Rectal smooth muscle tissue (tissue), 1 donor: ENCODE data around the gene TNFAIP8L1.
A peak's percentile ranks its signal among the peaks of the same experiment; 100 is the strongest.

Experiments
- H3K27ac ChIP-seq: one replicate; pipeline ENCODE4 v1.7.0; 2013; ENCODE audit warnings: low read depth, low read length, inconsistent platforms
- H3K27me3 ChIP-seq: one replicate; pipeline ENCODE4 v1.7.0; 2013; ENCODE audit warnings: low read length; ENCODE audit not compliant: control insufficient read depth, insufficient read depth
- H3K36me3 ChIP-seq: one replicate; pipeline ENCODE4 v1.7.0; 2013; ENCODE audit warnings: low read length; ENCODE audit not compliant: control insufficient read depth, insufficient read depth
- H3K4me1 ChIP-seq: one replicate; pipeline ENCODE4 v1.7.0; 2013; ENCODE audit warnings: low read length; ENCODE audit not compliant: control insufficient read depth, insufficient read depth
- H3K4me3 ChIP-seq: one replicate; pipeline ENCODE4 v1.7.0; 2013; ENCODE audit warnings: low read length
- H3K9ac ChIP-seq: one replicate; pipeline ENCODE4 v1.7.0; 2013; ENCODE audit warnings: low read length

TNFAIP8L1 gene

GRCh38 chr19:4657835-4658234 is 18.5 kb downstream of the TNFAIP8L1 start:
- Histone ChIP-seq H3K27ac (no peak overlapping the region), H3K27me3 (no peaks in the 10 kb centered on the region), H3K4me1 (no peaks in the 10 kb centered on the region), H3K9ac (no peak overlapping the region), H3K4me3 (no peak overlapping the region), H3K36me3 (peaks cover 32% of the 10 kb centered on the region)

- peaks cover 29% of the 10 kb centered on the region for H3K36me3 ChIP-seq
- no peaks in the 10 kb centered on the region for H3K4me1 ChIP-seq
- H3K9ac ChIP-seq = no peak overlapping the region
- H3K4me3 ChIP-seq = no peak overlapping the region
- no peak overlapping the region for H3K27ac ChIP-seq
- H3K27me3 ChIP-seq = no peaks in the 10 kb centered on the region
These were observed 21.0 kb downstream of the TNFAIP8L1 start for GRCh38 chr19:4660181-4660791.

GRCh38 chr19:4660993-4661392 is 21.7 kb downstream of the TNFAIP8L1 start:
- Histone ChIP-seq H3K9ac (no peak overlapping the region), H3K4me3 (no peak overlapping the region), H3K4me1 (no peaks in the 10 kb centered on the region), H3K27ac (no peak overlapping the region), H3K27me3 (no peaks in the 10 kb centered on the region), H3K36me3 (peaks cover 29% of the 10 kb centered on the region)

DNA sequence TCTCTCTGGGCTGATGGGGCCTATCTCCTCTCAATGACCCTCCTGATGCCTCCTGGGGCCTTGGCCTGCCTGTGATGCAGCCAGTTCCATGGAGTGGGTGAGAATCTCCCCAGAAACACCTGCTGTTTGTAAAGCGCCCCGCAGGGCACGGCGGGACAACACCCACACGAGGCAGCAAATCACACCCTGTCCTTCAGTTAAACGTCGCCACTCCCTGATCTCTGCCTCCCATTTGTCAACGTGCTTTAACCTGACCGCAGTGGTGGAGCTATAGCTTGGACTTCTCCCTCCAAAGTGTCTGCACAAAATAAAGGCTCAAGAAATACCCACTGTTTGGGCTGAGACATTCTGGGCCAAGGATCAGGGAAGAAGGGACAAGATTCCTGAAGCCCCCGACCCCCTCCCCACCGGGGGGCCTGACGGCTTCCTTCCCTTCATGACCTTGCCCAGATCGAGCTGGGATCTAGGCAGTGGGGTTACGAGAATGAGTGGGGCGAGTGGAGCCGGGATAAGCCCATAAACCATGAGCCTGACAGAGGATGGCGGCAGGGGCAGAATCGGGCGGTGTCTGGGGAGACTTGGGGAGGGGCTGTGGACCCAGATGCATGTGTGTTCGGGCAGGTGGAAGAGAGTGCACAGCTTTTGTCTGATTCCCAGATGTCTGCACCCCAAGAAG is 22.8 kb downstream of the TNFAIP8L1 start:
- Histone ChIP-seq H3K9ac (no peak overlapping the region), H3K27me3 (no peaks in the 10 kb centered on the region), H3K27ac (no peak overlapping the region), H3K4me1 (no peaks in the 10 kb centered on the region), H3K4me3 (no peak overlapping the region), H3K36me3 (peaks cover 23% of the 10 kb centered on the region)

GRCh38 chr19:4662812-4663211 is 23.5 kb downstream of the TNFAIP8L1 start:
- Histone ChIP-seq H3K27ac (no peak overlapping the region), H3K36me3 (peaks cover 21% of the 10 kb centered on the region), H3K4me1 (no peaks in the 10 kb centered on the region), H3K27me3 (no peaks in the 10 kb centered on the region), H3K4me3 (no peak overlapping the region), H3K9ac (no peak overlapping the region)

GRCh38 chr19:4664642-4665041 is 25.3 kb downstream of the TNFAIP8L1 start:
- Histone ChIP-seq H3K4me1 (peaks cover 4% of the 10 kb centered on the region), H3K27ac (no peak overlapping the region), H3K27me3 (no peaks in the 10 kb centered on the region), H3K36me3 (peaks cover 13% of the 10 kb centered on the region), H3K9ac (no peak overlapping the region), H3K4me3 (no peak overlapping the region)

DNA sequence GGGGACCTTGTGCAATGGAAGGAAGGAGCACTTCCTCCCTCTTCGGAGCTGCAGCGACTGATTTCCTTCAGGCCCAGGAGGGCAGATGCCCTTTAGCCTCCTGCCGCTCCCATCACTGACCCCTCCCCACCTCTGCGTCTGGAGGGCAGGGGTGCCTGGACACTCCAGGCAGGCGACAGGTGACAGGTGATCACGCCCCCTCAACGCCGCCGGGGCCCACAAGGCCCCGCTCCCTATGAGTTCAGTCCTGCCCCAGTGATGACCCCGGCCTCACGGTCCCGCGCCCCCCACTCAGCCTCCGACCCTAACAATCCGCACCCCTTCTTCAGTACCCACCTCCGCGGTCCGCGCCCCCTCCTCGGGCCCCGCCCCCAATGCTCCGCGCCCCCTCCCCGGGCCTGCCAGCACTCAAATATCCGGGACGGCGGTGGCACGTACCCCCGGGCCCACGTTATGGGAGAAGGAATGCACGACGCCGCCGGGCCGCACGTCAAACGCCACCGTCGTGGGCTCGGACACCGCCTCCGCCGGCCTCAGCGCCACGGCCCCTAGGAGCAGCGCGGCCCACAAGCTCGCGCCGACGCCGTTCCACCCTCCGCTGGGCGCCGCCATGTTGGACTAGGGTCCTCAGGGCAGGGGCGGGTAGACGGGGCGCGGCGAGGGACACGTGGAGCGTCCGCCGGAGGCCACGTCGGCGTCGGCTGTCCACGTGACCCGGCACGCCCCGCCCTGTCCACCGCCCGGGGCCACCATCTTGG is 30.6 kb downstream of the TNFAIP8L1 start, which contains the start of gene MYDGF:
MYDGF (minus strand) TSS at position 620 of the 758 bp plus-strand sequence; CDS start at position 612, 8 bp downstream.
- H3K4me1 ChIP-seq = peaks cover 5% of the 10 kb centered on the region
- no peaks in the 10 kb centered on the region for H3K36me3 ChIP-seq
- peak within 1 kb of the TSS; percentile 79 for H3K9ac ChIP-seq
- no peaks in the 10 kb centered on the region for H3K27me3 ChIP-seq
- H3K4me3 ChIP-seq = peak within 1 kb of the TSS; percentile 80
- H3K27ac ChIP-seq = peak within 1 kb of the TSS; percentile 70

DNA sequence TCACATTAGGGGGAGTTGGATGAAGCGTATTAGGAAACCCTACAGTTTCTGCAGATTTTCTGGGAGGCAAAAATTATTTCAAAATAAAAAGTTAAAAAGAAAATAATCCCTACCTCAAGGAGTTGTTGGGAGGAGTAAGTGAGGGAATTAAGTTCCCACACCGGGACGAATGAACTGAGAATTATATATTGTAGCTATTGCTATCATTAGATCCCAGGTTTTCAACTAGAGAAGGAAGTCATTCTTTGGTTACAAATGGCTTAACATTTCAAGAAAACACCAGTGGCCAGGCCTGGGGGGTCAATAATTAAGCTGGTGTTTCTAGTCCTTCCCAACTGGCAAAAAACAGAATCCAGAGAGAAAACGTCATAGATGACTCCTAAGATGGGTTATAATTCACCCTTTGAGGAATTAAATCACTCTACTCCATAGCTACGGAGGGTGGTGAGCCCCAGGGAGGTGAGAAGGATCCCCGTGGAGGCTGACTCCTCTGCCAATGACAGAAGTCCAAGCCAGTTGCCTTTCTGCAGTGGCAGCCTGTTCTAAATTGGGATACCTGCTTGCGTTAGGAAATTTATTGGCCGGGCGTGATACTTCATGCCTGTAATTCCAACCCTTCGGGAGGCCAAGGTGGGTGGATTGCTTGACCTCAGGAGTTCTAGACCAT is 32.0 kb downstream of the TNFAIP8L1 start:
- H3K9ac ChIP-seq = no peak overlapping the region
- H3K27me3 ChIP-seq = no peaks in the 10 kb centered on the region
- H3K36me3 ChIP-seq = peaks cover 3% of the 10 kb centered on the region
- H3K4me3 ChIP-seq = no peak overlapping the region
- H3K4me1 ChIP-seq = peaks cover 5% of the 10 kb centered on the region
- no peak overlapping the region for H3K27ac ChIP-seq

DNA sequence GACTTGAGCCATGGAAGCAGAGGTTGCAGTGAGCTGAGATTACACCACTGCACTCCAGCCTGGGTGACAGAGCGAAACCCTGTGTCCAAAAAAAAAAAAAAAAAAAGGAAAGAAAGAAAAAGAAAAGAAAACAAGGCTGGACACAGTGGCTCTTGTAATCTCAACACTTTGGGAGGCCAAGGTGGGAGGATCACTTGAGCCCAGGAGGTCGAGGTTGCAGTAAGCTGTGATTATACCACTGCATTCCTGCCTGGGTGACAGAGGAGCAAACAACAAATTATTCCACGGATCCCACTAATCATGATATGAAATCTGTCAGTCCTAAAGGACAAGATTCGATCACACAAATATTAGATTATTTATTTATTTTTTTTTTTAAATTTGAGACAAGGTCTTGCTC is 33.9 kb downstream of the TNFAIP8L1 start:
- peaks cover 4% of the 10 kb centered on the region for H3K36me3 ChIP-seq
- no peak overlapping the region for H3K9ac ChIP-seq
- no peak overlapping the region for H3K4me3 ChIP-seq
- no peak overlapping the region for H3K27ac ChIP-seq
- H3K4me1 ChIP-seq = peaks cover 5% of the 10 kb centered on the region
- H3K27me3 ChIP-seq = no peaks in the 10 kb centered on the region

- Histone ChIP-seq H3K4me1 (peaks cover 5% of the 10 kb centered on the region), H3K9ac (no peak overlapping the region), H3K4me3 (no peak overlapping the region), H3K36me3 (peaks cover 9% of the 10 kb centered on the region), H3K27me3 (no peaks in the 10 kb centered on the region), H3K27ac (no peak overlapping the region)
These were observed 34.4 kb downstream of the TNFAIP8L1 start for GRCh38 chr19:4673726-4674125.

GRCh38 chr19:4675346-4675745 is 36.0 kb downstream of the TNFAIP8L1 start:
- Histone ChIP-seq H3K9ac (no peak overlapping the region), H3K4me1 (no peaks in the 10 kb centered on the region), H3K36me3 (peaks cover 9% of the 10 kb centered on the region), H3K4me3 (no peak overlapping the region), H3K27me3 (no peaks in the 10 kb centered on the region), H3K27ac (no peak overlapping the region)
